CD14-positive monocyte (primary cell): ENCODE measurements around the gene POU2AF1. TPM values are rescaled to one million over a fixed set of nuclear protein-coding genes. Genes with fewer than 3 reads are reported as not detected.

Experiments used
- DNase-seq, 3 donors: peaks; one replicate each; pipeline ENCODE4 v3.0.0-alpha.2; 2011 to 2022
- H2AFZ ChIP-seq: 2 replicates; pipeline ENCODE4 v1.6.0; 2012; ENCODE audit warnings: mild to moderate bottlenecking, low read depth, low read length, inconsistent platforms; ENCODE audit not compliant: insufficient read depth, poor library complexity, severe bottlenecking
- H3K27ac ChIP-seq, 2 donors: 1 replicate in 1 of 2; 2 replicates in 1 of 2; pipeline ENCODE4 v1.5.1; 2012 to 2013; ENCODE audit warnings: low read length in 2 of 2, control low read depth in 1 of 2, inconsistent platforms in 1 of 2, low read depth in 1 of 2, mild to moderate bottlenecking in 1 of 2
- H3K27me3 ChIP-seq, 2 donors: one replicate each; pipeline versions ENCODE4 v1.6.0 to v1.6.1; 2011 to 2013; ENCODE audit warnings: low read length in 2 of 2; ENCODE audit not compliant: control insufficient read depth in 2 of 2, insufficient read depth in 2 of 2
- H3K36me3 ChIP-seq, 2 donors: replicated peaks in 1 of 2; 1 replicate in 1 of 2; 2 replicates in 1 of 2; pipeline versions ENCODE4 v1.5.1 to v1.6.1; 2012 to 2013; ENCODE audit warnings: low read length in 2 of 2, control low read depth in 1 of 2, inconsistent platforms in 1 of 2, mild to moderate bottlenecking in 1 of 2; ENCODE audit not compliant: insufficient read depth in 2 of 2, control insufficient read depth in 1 of 2
- H3K4me1 ChIP-seq, 2 donors: 1 replicate in 1 of 2; 2 replicates in 1 of 2; pipeline versions ENCODE4 v1.5.1 to v1.6.1; 2012 to 2013; ENCODE audit warnings: low read length in 2 of 2, control low read depth in 1 of 2, inconsistent platforms in 1 of 2, mild to moderate bottlenecking in 1 of 2, moderate library complexity in 1 of 2; ENCODE audit not compliant: insufficient read depth in 2 of 2, control insufficient read depth in 1 of 2
- H3K4me2 ChIP-seq: replicated peaks from 2 replicates; pipeline ENCODE3; 2012; ENCODE audit warnings: low read length, moderate library complexity, mild to moderate bottlenecking; ENCODE audit not compliant: poor library complexity, severe bottlenecking; ENCODE audit errors: extremely low read depth
- H3K4me3 ChIP-seq, 3 experiments: fragments of 200-600 bp in 1 of 3; sonication (generic) in 1 of 3; replicated peaks in 1 of 3; 1 replicate in 2 of 3; 2 replicates in 1 of 3; pipeline ENCODE4 v1.5.1; 2011 to 2013; ENCODE audit warnings: low read length in 3 of 3, mild to moderate bottlenecking in 3 of 3, control low read depth in 2 of 3, low read depth in 2 of 3, inconsistent platforms in 1 of 3, moderate library complexity in 1 of 3
- H3K79me2 ChIP-seq: 2 replicates; pipeline ENCODE4 v1.6.0; 2012; ENCODE audit warnings: mild to moderate bottlenecking, control low read depth, inconsistent platforms, low read length, moderate library complexity; ENCODE audit not compliant: insufficient read depth
- H3K9ac ChIP-seq: 2 replicates; pipeline ENCODE4 v1.6.0; 2017; ENCODE audit warnings: low read length, mild to moderate bottlenecking; ENCODE audit not compliant: insufficient read depth, poor library complexity, severe bottlenecking
- H3K9me3 ChIP-seq, 2 donors: replicated peaks in 1 of 2; 1 replicate in 1 of 2; 2 replicates in 1 of 2; pipeline versions ENCODE4 v1.5.1 to v1.6.1; 2012 to 2013; ENCODE audit warnings: low read length in 2 of 2, control low read depth in 1 of 2; ENCODE audit not compliant: control insufficient read depth in 1 of 2, insufficient read depth in 1 of 2
- H4K20me1 ChIP-seq: 2 replicates; pipeline ENCODE4 v1.6.0; 2012; ENCODE audit warnings: mild to moderate bottlenecking, low read length, control low read depth, moderate library complexity; ENCODE audit not compliant: insufficient read depth
- H3K27ac Mint-ChIP-seq, 7 donors: one replicate each; pipeline ENCODE4 v1.8.0; 2020; ENCODE audit warnings: mild to moderate bottlenecking in 7 of 7, mixed read lengths in 7 of 7, moderate library complexity in 6 of 7, inconsistent platforms in 2 of 7
- H3K27me3 Mint-ChIP-seq, 3 donors: one replicate each; pipeline ENCODE4 v1.8.0; 2021 to 2022; ENCODE audit warnings: low read depth in 3 of 3, mild to moderate bottlenecking in 3 of 3, mixed read lengths in 3 of 3, moderate library complexity in 3 of 3, inconsistent platforms in 1 of 3
- H3K36me3 Mint-ChIP-seq, 2 donors: one replicate each; pipeline ENCODE4 v1.8.0; 2020; ENCODE audit warnings: mixed read lengths in 2 of 2, inconsistent platforms in 1 of 2, mild to moderate bottlenecking in 1 of 2
- H3K4me1 Mint-ChIP-seq: one replicate; pipeline ENCODE4 v1.8.0; 2020; ENCODE audit warnings: mild to moderate bottlenecking, mixed read lengths
- H3K4me3 Mint-ChIP-seq, 2 donors: one replicate each; pipeline ENCODE4 v1.8.0; 2020; ENCODE audit warnings: mild to moderate bottlenecking in 2 of 2, mixed read lengths in 2 of 2, moderate library complexity in 1 of 2
- H3K9me3 Mint-ChIP-seq, 7 donors: one replicate each; pipeline ENCODE4 v1.8.0; 2020 to 2022; ENCODE audit warnings: mixed read lengths in 7 of 7, mild to moderate bottlenecking in 6 of 7, moderate library complexity in 6 of 7, inconsistent platforms in 2 of 7
- CTCF ChIP-seq: fragments of 200-600 bp; IDR thresholded peaks from one replicate; pipeline ENCODE4 v1.8.0; 2022; ENCODE audit warnings: antibody characterized with exemption, mild to moderate bottlenecking
- WGBS: methylation state at CpG from one replicate; pipeline ENCODE4 v1.1.5; 2013; ENCODE audit warnings: missing lambda C conversion rate; ENCODE audit not compliant: insufficient coverage; 5-methylcytosine and 5-hydroxymethylcytosine counted together
- intact Hi-C, 2 donors: fragments of 100-400 bp; cut with micrococcal nuclease; formaldehyde crosslinking; loops; one replicate each; pipeline versions ENCODE4 v1.15.0 to v1.15.1; 2023
- polyA plus RNA-seq, 3 donors: library from polyadenylated mRNA; depleted of rRNA in 1 of 3; unstranded in 2 of 3; stranded (reverse) in 1 of 3; fragments of 300-500 nt in 2 of 3; fragments of >200 nt in 1 of 3; fragmentation: Illumina TruSeq in 2 of 3; gene quantifications; 1 replicate in 2 of 3; 2 replicates in 1 of 3; pipeline ENCODE4 v1.2.3, GENCODE V29; 2012 to 2021

POU2AF1 gene
- polyA plus RNA-seq, 3 donors = 0.07 to 0.12 (median 0.09) TPM

- intact Hi-C loops = no loop called here
- H3K36me3 Mint-ChIP-seq = no peaks in the 10 kb centered on the region
- H3K27ac Mint-ChIP-seq = no peak overlapping the region
- no peak overlapping the region for H3K4me2 ChIP-seq
- no peak overlapping the region for H3K27ac ChIP-seq
- no peaks in the 10 kb centered on the region for H3K9me3 ChIP-seq
- no peak for DNase-seq
- H3K4me3 ChIP-seq = no peak overlapping the region
- TF ChIP-seq CTCF = no peak
- peaks cover 0 to 7% (median 2%) of the 10 kb centered on the region in 3 donors for H3K27me3 Mint-ChIP-seq
- H3K9me3 Mint-ChIP-seq = peaks cover 0 to 2% (median 0%) of the 10 kb centered on the region in 7 donors
- WGBS = no CpG with 5 or more reads among the region's 3 CpGs
- no peaks in the 10 kb centered on the region for H4K20me1 ChIP-seq
- no peak overlapping the region for H3K4me3 Mint-ChIP-seq
- H3K79me2 ChIP-seq = no peaks in the 10 kb centered on the region
- H3K4me1 ChIP-seq = no peaks in the 10 kb centered on the region
- H3K4me1 Mint-ChIP-seq = no peaks in the 10 kb centered on the region
- no peaks in the 10 kb centered on the region for H3K36me3 ChIP-seq
- H2AFZ ChIP-seq = no peak overlapping the region
- H3K9ac ChIP-seq = no peak overlapping the region
- no peaks in the 10 kb centered on the region for H3K27me3 ChIP-seq
Measured at GRCh38 chr11:111348147-111348546, 30.9 kb downstream of the POU2AF1 start.

- Histone ChIP-seq H3K27ac (no peak overlapping the region), H4K20me1 (no peaks in the 10 kb centered on the region), H3K4me1 (no peaks in the 10 kb centered on the region), H3K4me3 (no peak overlapping the region), H3K9me3 (no peaks in the 10 kb centered on the region), H3K9ac (no peak overlapping the region), H3K27me3 (no peaks in the 10 kb centered on the region), H3K36me3 (no peaks in the 10 kb centered on the region), H3K4me2 (no peak overlapping the region), H3K79me2 (no peaks in the 10 kb centered on the region), H2AFZ (no peak overlapping the region)
- H3K4me3 Mint-ChIP-seq = no peak overlapping the region
- no peaks in the 10 kb centered on the region for H3K36me3 Mint-ChIP-seq
- no peak for DNase-seq
- H3K4me1 Mint-ChIP-seq = no peaks in the 10 kb centered on the region
- WGBS = 72% methylated on average over 3 of the region's 3 CpGs
- H3K27me3 Mint-ChIP-seq = peaks cover 0 to 6% (median 1%) of the 10 kb centered on the region in 3 donors
- H3K27ac Mint-ChIP-seq = no peak overlapping the region
- H3K9me3 Mint-ChIP-seq = peaks cover 0 to under 1% (median 0%) of the 10 kb centered on the region in 7 donors
- TF ChIP-seq CTCF = no peak
- intact Hi-C loops = no loop called here
Measured at GRCh38 chr11:111347723-111348115, 31.4 kb downstream of the POU2AF1 start.
